Common myeloid progenitor, CD34-positive (primary cell): Measurements from ENCODE around the gene CYRIA. TPM values are rescaled to one million over a fixed set of nuclear protein-coding genes. Genes with fewer than 3 reads are reported as not detected.

ENCODE experiments used
- CTCF ChIA-PET: fragments of 350-600 bp; sonication (Branson Sonifier 250); formaldehyde crosslinking; loops from one replicate; lab custom pipeline; 2021; ENCODE audit warnings: antibody characterized with exemption; lab: Charles Lee
- POLR2A ChIA-PET: fragments of 350-600 bp; sonication (Branson Sonifier 250); formaldehyde crosslinking; loops from one replicate; lab custom pipeline; 2021; ENCODE audit warnings: antibody characterized with exemption; lab: Charles Lee
- DNase-seq, 3 donors: peaks; one replicate each; pipeline versions ENCODE4 v3.0.0 to v3.0.0-alpha.2; 2013
- H3K27ac ChIP-seq, 2 experiments: 1 replicate in 1 of 2; 2 replicates in 1 of 2; pipeline ENCODE4 v1.7.0; 2013; ENCODE audit warnings: inconsistent platforms in 2 of 2, low read length in 2 of 2, mild to moderate bottlenecking in 2 of 2, low read depth in 1 of 2, moderate library complexity in 1 of 2; ENCODE audit not compliant: severe bottlenecking in 2 of 2, insufficient read depth in 1 of 2, poor library complexity in 1 of 2
- H3K27me3 ChIP-seq, 5 experiments: replicated peaks in 2 of 5; 1 replicate in 3 of 5; 2 replicates in 2 of 5; pipeline versions ENCODE4 v1.6.1 to v1.7.0; 2013; ENCODE audit warnings: low read length in 4 of 5, mild to moderate bottlenecking in 2 of 5, moderate library complexity in 2 of 5, inconsistent platforms in 1 of 5; ENCODE audit not compliant: insufficient read depth in 5 of 5, control insufficient read depth in 4 of 5
- H3K36me3 ChIP-seq, 4 experiments: 1 replicate in 2 of 4; 2 replicates in 2 of 4; pipeline versions ENCODE4 v1.6.1 to v1.7.0; 2013; ENCODE audit warnings: low read length in 3 of 4, control low read depth in 1 of 4, mild to moderate bottlenecking in 1 of 4; ENCODE audit not compliant: control insufficient read depth in 4 of 4, insufficient read depth in 4 of 4
- H3K4me1 ChIP-seq, 4 experiments: 1 replicate in 3 of 4; 2 replicates in 1 of 4; pipeline versions ENCODE4 v1.6.1 to v1.7.1; 2013; ENCODE audit warnings: low read length in 3 of 4, mild to moderate bottlenecking in 3 of 4, control low read depth in 1 of 4, inconsistent platforms in 1 of 4, moderate library complexity in 1 of 4; ENCODE audit not compliant: control insufficient read depth in 4 of 4, insufficient read depth in 4 of 4; ENCODE audit errors: control extremely low read depth in 1 of 4
- H3K4me3 ChIP-seq, 7 experiments: 1 replicate in 4 of 7; 2 replicates in 3 of 7; pipeline versions ENCODE4 v1.5.1 to v1.7.0; 2013; ENCODE audit warnings: mild to moderate bottlenecking in 7 of 7, low read length in 6 of 7, moderate library complexity in 6 of 7, inconsistent platforms in 2 of 7, low read depth in 2 of 7, control low read depth in 1 of 7; ENCODE audit not compliant: insufficient read depth in 4 of 7, control insufficient read depth in 1 of 7; ENCODE audit errors: extremely low read depth in 1 of 7
- H3K9me3 ChIP-seq, 5 experiments: 1 replicate in 4 of 5; 2 replicates in 1 of 5; pipeline versions ENCODE4 v1.6.1 to v1.7.1; 2013; ENCODE audit warnings: low read length in 4 of 5, mild to moderate bottlenecking in 2 of 5, inconsistent platforms in 1 of 5, low read depth in 1 of 5, moderate library complexity in 1 of 5; ENCODE audit not compliant: control insufficient read depth in 4 of 5, insufficient read depth in 2 of 5; ENCODE audit errors: control extremely low read depth in 1 of 5
- WGBS: methylation state at CpG from one replicate; pipeline ENCODE4 v1.1.5; 2013; ENCODE audit not compliant: insufficient coverage; 5-methylcytosine and 5-hydroxymethylcytosine counted together
- polyA plus RNA-seq: library from polyadenylated mRNA; unstranded; fragments of 120-200 nt; gene quantifications from one replicate; pipeline ENCODE4 v1.2.1, GENCODE V29; 2013

CYRIA gene
- polyA plus RNA-seq, result 5.8 TPM

DNA sequence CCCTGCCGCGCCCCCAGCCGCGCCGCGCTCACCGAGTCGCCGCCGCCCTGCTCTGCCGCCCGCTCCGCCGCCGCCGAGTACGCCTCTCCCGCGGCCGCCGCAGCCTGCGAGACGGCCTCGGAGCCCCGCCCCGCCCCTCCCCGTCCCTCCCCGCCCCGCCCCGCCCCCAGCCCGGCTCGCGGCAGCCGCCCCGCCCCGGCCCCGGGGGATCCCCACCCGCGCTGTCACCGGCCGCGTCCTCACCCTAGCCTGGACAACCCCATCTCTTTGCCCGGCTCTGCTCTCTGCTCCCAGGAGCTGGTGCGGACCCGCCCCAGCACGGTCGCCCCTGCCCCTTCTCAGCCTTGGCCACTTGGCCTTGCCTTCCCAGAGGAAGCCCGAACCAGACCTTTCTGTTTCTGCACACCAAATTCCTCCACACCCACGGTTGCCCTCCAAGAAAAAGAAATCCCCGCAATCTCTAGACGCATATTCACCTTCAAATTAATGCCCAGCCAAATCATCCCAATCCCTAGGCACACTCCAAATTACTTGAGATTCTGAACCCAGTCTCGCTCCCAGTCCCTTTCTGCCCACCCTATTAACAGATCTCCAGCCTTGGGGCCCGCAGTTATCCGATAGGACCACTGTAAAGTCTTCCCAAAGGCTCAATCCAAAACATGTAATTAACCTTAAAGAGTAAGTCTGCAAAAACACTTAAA is at the start of gene CYRIA:
Gene CYRIA, minus strand, starts transcription at position 87 of the 701 bp plus-strand sequence. CDS start 77,715 bp downstream, outside the sequence.
- peaks cover 0 to 4% (median 0%) of the 10 kb centered on the region in 5 experiments for H3K27me3 ChIP-seq
- WGBS, result 30% methylated on average over 10 of the region's 54 CpGs
- H3K9me3 ChIP-seq, result no peaks in the 10 kb centered on the region
- CTCF ChIA-PET, result interaction anchor here (1.1 to 2.4 kb wide), 2 partner anchors 91 to 95 kb away, joined by 3 to 8 read pairs; no protein-coding TSS in a partner anchor
- H3K27ac ChIP-seq, result peak within 1 kb of the TSS in 1 of 2 experiments; percentile 37
- no peaks in the 10 kb centered on the region for H3K36me3 ChIP-seq
- peak within 1 kb of the TSS; percentile 42 to 84 (median 71) for H3K4me3 ChIP-seq
- DNase-seq, result peak; percentile 36 to 72 (median 62)
- POLR2A ChIA-PET, result interaction anchor here (0.7 kb wide), 1 partner anchor 1842 kb away, joined by 3 read pairs; no protein-coding TSS in a partner anchor
- H3K4me1 ChIP-seq, result peaks cover 8 to 35% (median 34%) of the 10 kb centered on the region in 4 experiments

DNA sequence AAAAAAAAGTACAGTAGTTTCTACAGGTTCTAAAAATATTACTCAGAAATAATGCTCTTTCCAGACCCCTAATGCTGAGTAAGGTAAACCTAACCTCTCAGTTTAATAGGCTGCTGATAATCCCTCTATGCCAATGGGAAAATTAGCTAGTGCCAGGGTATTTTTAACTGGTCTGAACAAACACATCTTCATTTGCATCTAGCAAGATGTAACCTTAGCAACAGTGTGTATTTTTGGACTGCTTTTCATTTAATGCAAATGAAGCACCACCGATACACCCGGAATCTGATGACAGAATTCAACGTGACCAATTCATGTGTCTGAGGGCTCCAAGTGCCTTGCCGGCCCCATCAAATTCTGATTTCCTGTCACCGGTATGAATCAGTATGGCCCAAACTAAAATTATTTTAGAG is 47.4 kb upstream of the CYRIA start:
- ChIA-PET POLR2A (no interaction called here), CTCF (interaction anchor here (1.2 kb wide), 1 partner anchor 94 kb away, joined by 3 read pairs; no protein-coding TSS in a partner anchor)
- no peak overlapping the region for H3K4me3 ChIP-seq
- no peak for DNase-seq
- no peaks in the 10 kb centered on the region for H3K9me3 ChIP-seq
- no peaks in the 10 kb centered on the region for H3K36me3 ChIP-seq
- H3K27me3 ChIP-seq, result no peaks in the 10 kb centered on the region
- no peaks in the 10 kb centered on the region for H3K4me1 ChIP-seq
- 100% methylated on average over 5 of the region's 5 CpGs for WGBS
- H3K27ac ChIP-seq, result no peak overlapping the region

DNA sequence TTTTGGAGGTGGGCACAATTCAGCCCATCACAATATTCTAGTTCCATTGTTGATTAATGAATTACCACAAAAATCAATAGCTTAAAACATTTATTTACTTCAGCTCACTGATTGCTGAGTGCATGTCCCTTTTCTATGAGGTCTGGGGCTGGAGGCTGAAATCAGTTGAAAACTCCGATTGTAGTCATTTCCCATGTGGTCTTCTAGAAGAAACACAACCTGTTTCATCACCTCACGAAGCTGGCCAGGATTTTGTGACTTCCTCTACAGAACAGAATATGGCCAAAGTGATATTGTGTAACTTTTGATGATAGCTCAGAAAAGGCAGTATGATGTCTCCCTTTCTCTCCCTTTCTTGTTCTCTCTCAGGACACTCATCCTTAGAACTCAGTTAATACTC is 44.1 kb upstream of the CYRIA start:
- no peak overlapping the region for H3K4me3 ChIP-seq
- 86% methylated on average over 1 of the region's 2 CpGs for WGBS
- no peak overlapping the region for H3K27ac ChIP-seq
- H3K36me3 ChIP-seq, result no peaks in the 10 kb centered on the region
- ChIA-PET POLR2A (no interaction called here), CTCF (no interaction called here)
- H3K9me3 ChIP-seq, result no peaks in the 10 kb centered on the region
- peaks cover 0 to 7% (median 0%) of the 10 kb centered on the region in 4 experiments for H3K4me1 ChIP-seq
- peak in 2 of 3 donors; percentile 30 to 34 for DNase-seq
- H3K27me3 ChIP-seq, result no peaks in the 10 kb centered on the region

DNA sequence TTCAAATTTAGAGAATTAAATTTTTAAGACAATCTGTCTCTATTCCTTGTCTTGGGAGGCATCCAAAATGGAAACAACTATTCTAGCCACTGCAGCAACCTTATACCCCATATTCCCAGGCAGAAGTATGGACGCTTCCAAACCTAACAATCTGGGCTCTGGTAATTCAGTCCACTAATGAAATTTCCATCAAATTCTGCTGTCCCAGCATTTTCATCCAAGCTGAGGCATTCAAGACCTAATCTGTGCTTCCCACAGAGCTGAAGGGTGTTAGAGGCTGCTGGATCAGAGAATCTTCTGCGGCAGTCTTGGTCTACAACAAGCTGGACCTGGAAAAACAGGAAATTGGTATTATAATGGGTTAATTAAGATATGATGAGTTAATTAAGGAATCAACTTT is 42.5 kb upstream of the CYRIA start:
- H3K36me3 ChIP-seq, result no peaks in the 10 kb centered on the region
- peaks cover 0 to 7% (median 0%) of the 10 kb centered on the region in 4 experiments for H3K4me1 ChIP-seq
- H3K27ac ChIP-seq, result no peak overlapping the region
- ChIA-PET POLR2A (no interaction called here), CTCF (no interaction called here)
- no peaks in the 10 kb centered on the region for H3K27me3 ChIP-seq
- no peak for DNase-seq
- H3K4me3 ChIP-seq, result no peak overlapping the region
- H3K9me3 ChIP-seq, result no peaks in the 10 kb centered on the region
- 100% methylated on average over 1 of the region's 2 CpGs for WGBS

DNA sequence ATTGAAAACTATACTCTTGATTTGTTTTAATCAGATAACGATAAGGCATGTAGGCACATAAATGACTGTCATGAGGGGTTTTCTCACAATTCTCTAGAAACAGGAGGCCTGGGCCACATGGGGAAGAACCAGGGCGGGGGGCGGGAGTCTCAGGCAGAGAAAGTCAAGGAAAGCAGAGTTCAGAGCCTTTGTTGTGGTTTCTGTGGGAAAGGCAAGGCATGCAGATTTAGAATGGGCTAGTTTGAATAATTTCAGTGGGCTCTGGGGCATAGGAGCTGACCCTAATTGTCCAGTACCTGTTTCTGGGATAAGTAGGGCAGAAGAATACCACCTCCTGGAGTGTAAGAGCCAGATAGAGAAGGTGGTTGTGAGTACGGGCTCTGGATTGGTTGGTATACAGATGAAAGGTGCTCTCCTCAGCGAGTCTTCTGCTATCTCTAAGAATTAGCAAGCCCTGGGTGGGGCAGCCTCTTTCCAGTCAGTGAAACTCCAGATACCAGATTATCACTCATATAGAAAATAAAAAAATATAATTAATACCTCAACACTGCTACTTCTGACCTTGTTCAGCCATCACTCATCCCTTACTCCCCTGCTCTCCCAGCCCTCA is 41.5 kb upstream of the CYRIA start:
- 100% methylated on average over 3 of the region's 5 CpGs for WGBS
- ChIA-PET CTCF (interaction anchor here (1.5 kb wide), 1 partner anchor 50 kb away, joined by 4 read pairs; no protein-coding TSS in a partner anchor), POLR2A (no interaction called here)

DNA sequence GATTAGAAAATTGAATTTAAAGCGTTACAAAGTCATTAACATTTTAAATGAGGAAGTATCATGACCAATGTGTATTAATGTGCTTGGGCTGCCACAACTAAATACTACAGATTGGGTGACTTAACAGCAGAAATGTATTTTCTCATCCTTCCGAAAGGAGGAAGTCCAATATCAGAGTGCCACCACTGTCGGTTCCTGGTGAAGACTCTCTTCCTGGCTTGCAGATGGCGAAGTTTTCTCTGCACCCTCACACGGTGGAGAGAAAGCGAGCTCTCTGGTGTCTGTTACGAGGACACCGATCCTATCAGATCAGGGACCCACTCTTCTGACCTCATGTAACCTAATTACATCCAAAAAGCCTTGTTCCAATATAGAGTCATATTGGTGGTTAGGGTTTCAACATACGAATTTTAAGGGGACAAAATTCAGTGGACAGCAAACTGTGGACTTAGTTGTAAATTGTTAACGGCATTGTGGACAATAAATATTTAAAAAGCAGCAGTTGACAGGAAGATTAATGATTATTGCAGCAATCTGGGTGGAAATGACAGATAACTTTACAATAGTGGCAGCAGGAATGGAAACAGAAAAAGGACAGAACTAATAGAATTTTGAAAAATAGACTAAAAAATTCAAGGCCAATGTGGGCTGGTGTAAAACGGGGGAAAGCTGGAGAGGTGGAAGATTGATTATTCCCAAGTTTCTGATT is 35.1 kb upstream of the CYRIA start:
- Histone ChIP-seq H3K4me1 (peaks cover 0 to 5% (median 0%) of the 10 kb centered on the region in 4 experiments), H3K27ac (no peak overlapping the region), H3K9me3 (peaks cover 0 to 6% (median 0%) of the 10 kb centered on the region in 5 experiments), H3K36me3 (no peaks in the 10 kb centered on the region), H3K27me3 (no peaks in the 10 kb centered on the region), H3K4me3 (no peak overlapping the region)
- WGBS, result 80% methylated on average over 5 of the region's 11 CpGs
- ChIA-PET POLR2A (no interaction called here), CTCF (no interaction called here)
- peak in 1 of 3 donors; percentile 17 for DNase-seq

More for the DNA sequence above, 41.5 kb upstream of the CYRIA start:
- no peak overlapping the region for H3K4me3 ChIP-seq
- H3K27ac ChIP-seq, result no peak overlapping the region
- H3K4me1 ChIP-seq, result peaks cover 0 to 7% (median 0%) of the 10 kb centered on the region in 4 experiments
- no peak for DNase-seq
- no peaks in the 10 kb centered on the region for H3K27me3 ChIP-seq
- H3K36me3 ChIP-seq, result no peaks in the 10 kb centered on the region
- H3K9me3 ChIP-seq, result no peaks in the 10 kb centered on the region
